ENCODE data around the gene DENND1A. TPM values are rescaled to one million over a fixed set of nuclear protein-coding genes. Genes with fewer than 3 reads are reported as not detected.

Gene DENND1A
- total and polyA plus RNA-seq, 2 donors from 2014 or later, result 16.3 to 19.6 TPM

DNA sequence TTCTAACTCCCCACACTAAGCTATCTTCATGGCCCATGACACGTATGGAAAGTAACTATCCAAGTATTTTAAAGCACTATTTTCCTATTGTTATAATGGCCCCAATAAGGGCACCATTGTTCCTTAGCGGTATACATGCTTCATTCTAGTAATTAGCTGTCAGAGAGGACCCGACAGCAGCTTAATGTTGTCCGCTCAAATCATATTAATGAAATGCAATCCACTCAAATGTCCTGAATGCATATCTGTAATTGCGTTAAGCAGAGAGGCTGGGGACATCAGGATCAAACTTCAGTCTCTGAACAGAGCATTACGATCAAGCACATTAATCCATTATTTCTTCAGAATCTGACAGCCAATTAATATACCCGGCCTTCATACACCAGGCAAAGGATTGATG, 434.2 kb downstream of the DENND1A start:
- no peak for FAIRE-seq

DNA sequence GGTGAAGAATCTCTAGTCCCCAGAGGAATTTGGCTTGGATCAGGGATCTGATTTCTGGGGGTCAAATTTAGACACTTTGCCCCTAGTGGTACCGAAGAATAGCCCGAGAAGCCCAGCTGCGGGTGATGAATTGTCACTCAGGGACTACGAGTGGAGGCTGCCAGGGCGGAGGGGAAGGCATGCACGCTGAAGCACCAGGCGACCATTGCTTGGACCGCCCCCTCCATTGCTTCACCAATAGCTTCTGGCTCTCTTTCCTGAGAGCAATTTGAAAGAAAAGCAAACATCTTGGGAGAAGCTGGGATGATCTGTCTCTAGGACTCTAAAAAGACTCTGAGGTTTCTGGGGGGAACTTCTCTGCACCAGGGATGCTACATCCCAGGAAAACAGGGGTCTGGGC, 436.3 kb downstream of the DENND1A start:
- no peak overlapping the region for H3K9ac ChIP-seq (ENCODE audit: low read length in 3 of 3)
- H3K36me3 ChIP-seq (ENCODE audit: control insufficient read depth in 2 of 3, insufficient read depth in 3 of 3, low read length in 3 of 3), result no peaks in the 10 kb centered on the region
- H3K27ac ChIP-seq (ENCODE audit: low read depth in 2 of 2, low read length in 2 of 2), result no peak overlapping the region
- no peaks in the 10 kb centered on the region for H3K27me3 ChIP-seq (ENCODE audit: control insufficient read depth, insufficient read depth, low read length)
- H3K9me3 ChIP-seq (ENCODE audit: control insufficient read depth in 2 of 3, insufficient read depth in 1 of 3, low read length in 3 of 3), result no peaks in the 10 kb centered on the region
- intact Hi-C loops (cut with DNase I), result no loop called here
- TF ChIP-seq, protein P1, sequence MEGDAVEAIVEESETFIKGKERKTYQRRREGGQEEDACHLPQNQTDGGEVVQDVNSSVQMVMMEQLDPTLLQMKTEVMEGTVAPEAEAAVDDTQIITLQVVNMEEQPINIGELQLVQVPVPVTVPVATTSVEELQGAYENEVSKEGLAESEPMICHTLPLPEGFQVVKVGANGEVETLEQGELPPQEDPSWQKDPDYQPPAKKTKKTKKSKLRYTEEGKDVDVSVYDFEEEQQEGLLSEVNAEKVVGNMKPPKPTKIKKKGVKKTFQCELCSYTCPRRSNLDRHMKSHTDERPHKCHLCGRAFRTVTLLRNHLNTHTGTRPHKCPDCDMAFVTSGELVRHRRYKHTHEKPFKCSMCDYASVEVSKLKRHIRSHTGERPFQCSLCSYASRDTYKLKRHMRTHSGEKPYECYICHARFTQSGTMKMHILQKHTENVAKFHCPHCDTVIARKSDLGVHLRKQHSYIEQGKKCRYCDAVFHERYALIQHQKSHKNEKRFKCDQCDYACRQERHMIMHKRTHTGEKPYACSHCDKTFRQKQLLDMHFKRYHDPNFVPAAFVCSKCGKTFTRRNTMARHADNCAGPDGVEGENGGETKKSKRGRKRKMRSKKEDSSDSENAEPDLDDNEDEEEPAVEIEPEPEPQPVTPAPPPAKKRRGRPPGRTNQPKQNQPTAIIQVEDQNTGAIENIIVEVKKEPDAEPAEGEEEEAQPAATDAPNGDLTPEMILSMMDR (IDR thresholded peaks at IDR 0.05; ENCODE audit: borderline replicate concordance, extremely low read depth, insufficient read depth), result no peak
- H3K4me1 ChIP-seq (ENCODE audit: control insufficient read depth in 2 of 3, insufficient read depth in 2 of 3, low read depth in 1 of 3, low read length in 3 of 3), result no peaks in the 10 kb centered on the region
- DNase-seq (no peak), FAIRE-seq (no peak)
- H3K4me3 ChIP-seq (ENCODE audit: low read length in 3 of 3), result no peak overlapping the region

More for the DNA sequence above, 434.2 kb downstream of the DENND1A start:
- Histone ChIP-seq H3K4me3 (ENCODE audit: low read length in 3 of 3) (no peak overlapping the region), H3K9me3 (ENCODE audit: control insufficient read depth in 2 of 3, insufficient read depth in 1 of 3, low read length in 3 of 3) (no peaks in the 10 kb centered on the region), H3K4me1 (ENCODE audit: control insufficient read depth in 2 of 3, insufficient read depth in 2 of 3, low read depth in 1 of 3, low read length in 3 of 3) (no peaks in the 10 kb centered on the region), H3K27me3 (ENCODE audit: control insufficient read depth, insufficient read depth, low read length) (no peaks in the 10 kb centered on the region), H3K27ac (ENCODE audit: low read depth in 2 of 2, low read length in 2 of 2) (no peak overlapping the region), H3K36me3 (ENCODE audit: control insufficient read depth in 2 of 3, insufficient read depth in 3 of 3, low read length in 3 of 3) (no peaks in the 10 kb centered on the region), H3K9ac (ENCODE audit: low read length in 3 of 3) (no peak overlapping the region)
- TF ChIP-seq, protein P1 (IDR thresholded peaks at IDR 0.05; ENCODE audit: borderline replicate concordance, extremely low read depth, insufficient read depth), result no peak
- intact Hi-C loops (cut with DNase I), result no loop called here
- no peak for DNase-seq

DNA sequence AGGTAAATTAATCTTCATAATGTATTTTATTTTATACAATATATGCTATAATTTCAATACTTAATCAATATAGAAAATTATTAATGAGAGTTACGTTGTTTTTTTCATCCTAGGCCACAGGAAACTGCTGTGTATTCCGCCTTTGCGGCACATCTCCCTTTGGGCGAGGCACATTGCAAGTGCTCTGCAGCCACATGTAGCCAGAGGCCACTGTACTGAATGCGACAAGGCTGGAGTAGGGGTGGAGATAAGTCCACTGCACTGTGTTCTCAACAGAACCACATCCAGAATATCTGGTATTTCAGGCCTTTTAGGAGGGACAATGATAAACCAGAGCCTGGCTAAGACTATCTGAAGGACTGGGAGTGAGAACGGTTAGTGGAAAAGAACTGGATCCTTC, 439.2 kb downstream of the DENND1A start:
- FAIRE-seq, result no peak
- no peaks in the 10 kb centered on the region for H3K27me3 ChIP-seq (ENCODE audit: control insufficient read depth, insufficient read depth, low read length)
- no peaks in the 10 kb centered on the region for H3K9me3 ChIP-seq (ENCODE audit: control insufficient read depth in 2 of 3, insufficient read depth in 1 of 3, low read length in 3 of 3)
- no peak for DNase-seq
- intact Hi-C loops (cut with DNase I), result no loop called here
- TF ChIP-seq, protein P1 (IDR thresholded peaks at IDR 0.05; ENCODE audit: borderline replicate concordance, extremely low read depth, insufficient read depth), result no peak
- H3K4me3 ChIP-seq (ENCODE audit: low read length in 3 of 3), result no peak overlapping the region
- H3K36me3 ChIP-seq (ENCODE audit: control insufficient read depth in 2 of 3, insufficient read depth in 3 of 3, low read length in 3 of 3), result no peaks in the 10 kb centered on the region
- H3K4me1 ChIP-seq (ENCODE audit: control insufficient read depth in 2 of 3, insufficient read depth in 2 of 3, low read depth in 1 of 3, low read length in 3 of 3), result no peaks in the 10 kb centered on the region
- H3K9ac ChIP-seq (ENCODE audit: low read length in 3 of 3), result no peak overlapping the region
- no peak overlapping the region for H3K27ac ChIP-seq (ENCODE audit: low read depth in 2 of 2, low read length in 2 of 2)

DNA sequence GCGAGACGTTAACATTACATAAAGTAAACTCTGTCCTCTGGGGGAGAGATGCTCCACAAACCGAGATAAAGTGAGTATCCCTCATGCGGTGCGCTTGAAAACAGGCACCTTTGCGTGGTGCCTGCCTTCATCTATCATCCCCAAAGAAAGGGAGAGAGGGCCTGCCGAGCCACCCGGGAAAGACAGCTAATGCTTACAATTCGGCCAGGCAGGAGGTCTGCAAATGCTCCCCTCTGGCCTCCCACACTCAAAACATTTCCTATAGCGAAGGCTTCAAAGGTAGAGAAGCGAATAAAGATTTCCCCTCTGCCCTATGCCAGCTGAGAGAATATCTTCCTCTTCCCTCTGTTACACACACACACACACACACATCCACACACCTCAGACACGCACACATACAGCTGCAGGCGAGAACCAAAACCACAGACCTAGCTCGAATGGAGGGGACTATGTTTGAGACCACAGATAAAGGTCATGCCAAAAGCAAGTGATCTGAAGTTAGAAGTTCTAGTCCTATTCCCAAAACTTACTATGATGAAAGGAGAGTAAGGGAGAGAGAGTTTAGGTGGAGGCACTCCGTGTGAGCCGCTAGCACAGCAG, 441.1 kb downstream of the DENND1A start:
- Histone ChIP-seq H3K27me3 (ENCODE audit: control insufficient read depth, insufficient read depth, low read length) (no peaks in the 10 kb centered on the region), H3K27ac (ENCODE audit: low read depth in 2 of 2, low read length in 2 of 2) (no peak overlapping the region), H3K4me3 (ENCODE audit: low read length in 3 of 3) (no peak overlapping the region), H3K36me3 (ENCODE audit: control insufficient read depth in 2 of 3, insufficient read depth in 3 of 3, low read length in 3 of 3) (no peaks in the 10 kb centered on the region), H3K9ac (ENCODE audit: low read length in 3 of 3) (no peak overlapping the region), H3K4me1 (ENCODE audit: control insufficient read depth in 2 of 3, insufficient read depth in 2 of 3, low read depth in 1 of 3, low read length in 3 of 3) (peaks cover 0 to 8% (median 5%) of the 10 kb centered on the region in 3 donors), H3K9me3 (ENCODE audit: control insufficient read depth in 2 of 3, insufficient read depth in 1 of 3, low read length in 3 of 3) (no peaks in the 10 kb centered on the region)
- TF ChIP-seq, protein P1 (IDR thresholded peaks at IDR 0.05; ENCODE audit: borderline replicate concordance, extremely low read depth, insufficient read depth), result no peak
- intact Hi-C loops (cut with DNase I), result no loop called here
- DNase-seq (no peak), FAIRE-seq (no peak)

Measured in kidney (tissue), 14 donors.